ENCODE data around the gene SORBS1.

SORBS1 gene

GRCh38 chr10:95266674-95267095 is 294.5 kb downstream of the SORBS1 start:
- no peak for DNase-seq (ENCODE audit: low read depth)

GRCh38 chr10:95265572-95265971 is 295.6 kb downstream of the SORBS1 start:
- DNase-seq (ENCODE audit: low read depth): no peak

GRCh38 chr10:95264227-95265051 is 296.7 kb downstream of the SORBS1 start:
- DNase-seq (ENCODE audit: low read depth): no peak

GRCh38 chr10:95263864-95264226 is 297.3 kb downstream of the SORBS1 start:
- DNase-seq (ENCODE audit: low read depth): no peak

GRCh38 chr10:95262763-95263518 is 298.2 kb downstream of the SORBS1 start:
- DNase-seq (ENCODE audit: low read depth): no peak

- no peak for DNase-seq (ENCODE audit: low read depth)
Measured at GRCh38 chr10:95261926-95262325, 299.2 kb downstream of the SORBS1 start.
